Bronchial epithelial cell (primary cell): Measurements from ENCODE around the gene CYB561A3. TPM values are rescaled to one million over a fixed set of nuclear protein-coding genes. Genes with fewer than 3 reads are reported as not detected.
A peak's percentile ranks its signal among the peaks of the same experiment; 100 is the strongest.

ENCODE experiments used
- DNase-seq: peaks from one replicate; pipeline ENCODE4 v3.0.0-alpha.2; 2010; ENCODE audit warnings: low read depth
- FAIRE-seq: peaks from 2 replicates; lab custom pipeline; 2011; peaks lifted over from hg19 to GRCh38; lab: Jason Lieb, UNC
- H3K27me3 ChIP-seq: 2 replicates; pipeline ENCODE4 v1.5.1; 2011; ENCODE audit warnings: low read length; ENCODE audit not compliant: control insufficient read depth, insufficient read depth
- H3K36me3 ChIP-seq: 2 replicates; pipeline ENCODE4 v1.5.1; 2011; ENCODE audit warnings: low read length; ENCODE audit not compliant: control insufficient read depth, insufficient read depth
- H3K4me3 ChIP-seq: 2 replicates; pipeline ENCODE4 v1.5.1; 2011; ENCODE audit warnings: mild to moderate bottlenecking, low read depth, low read length, control low read depth
- total RNA-seq: library from RNA; depleted of rRNA; stranded (reverse); fragments of >200 nt; gene quantifications from 2 replicates; pipeline ENCODE4 v1.2.1, GENCODE V29; 2014
- TF ChIP-seq, protein P1 (sequence below): IDR thresholded peaks from 2 replicates; pipeline ENCODE4 v1.5.1; 2011; ENCODE audit warnings: mild to moderate bottlenecking, moderate library complexity, low read length, control low read depth, inconsistent platforms; ENCODE audit not compliant: insufficient read depth, severe bottlenecking

Gene CYB561A3
- total RNA-seq, 1 donor from 2014 or later: 30.8 TPM

DNA sequence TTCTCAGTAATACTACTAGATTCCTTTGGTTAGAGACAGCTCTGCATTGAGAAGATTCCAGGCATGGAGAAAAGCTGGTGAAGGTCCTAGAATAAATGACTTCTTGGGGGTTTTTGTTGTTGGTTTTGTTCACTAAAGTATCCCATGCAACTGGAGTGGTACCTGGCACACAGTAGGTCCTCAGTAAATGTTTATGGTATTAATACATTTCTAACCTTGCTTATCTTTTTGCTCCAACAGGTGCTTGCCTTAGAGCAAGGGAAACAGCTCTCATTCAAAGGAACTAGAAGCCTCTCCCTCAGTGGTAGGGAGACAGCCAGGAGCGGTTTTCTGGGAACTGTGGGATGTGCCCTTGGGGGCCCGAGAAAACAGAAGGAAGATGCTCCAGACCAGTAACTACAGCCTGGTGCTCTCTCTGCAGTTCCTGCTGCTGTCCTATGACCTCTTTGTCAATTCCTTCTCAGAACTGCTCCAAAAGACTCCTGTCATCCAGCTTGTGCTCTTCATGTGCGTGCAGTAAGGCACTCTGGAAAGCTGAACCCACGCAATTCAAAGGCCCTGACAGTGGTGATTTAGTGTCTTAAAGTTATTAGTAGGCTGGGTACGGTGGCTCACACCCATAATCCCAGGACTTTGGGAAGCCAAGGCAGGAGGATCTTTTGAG, 2.5 kb upstream of the CYB561A3 start:
- Histone ChIP-seq H3K36me3 (peaks cover 18% of the 10 kb centered on the region), H3K4me3 (no peak overlapping the region), H3K27me3 (no peaks in the 10 kb centered on the region)
- no peak for DNase-seq
- TF ChIP-seq, protein P1, sequence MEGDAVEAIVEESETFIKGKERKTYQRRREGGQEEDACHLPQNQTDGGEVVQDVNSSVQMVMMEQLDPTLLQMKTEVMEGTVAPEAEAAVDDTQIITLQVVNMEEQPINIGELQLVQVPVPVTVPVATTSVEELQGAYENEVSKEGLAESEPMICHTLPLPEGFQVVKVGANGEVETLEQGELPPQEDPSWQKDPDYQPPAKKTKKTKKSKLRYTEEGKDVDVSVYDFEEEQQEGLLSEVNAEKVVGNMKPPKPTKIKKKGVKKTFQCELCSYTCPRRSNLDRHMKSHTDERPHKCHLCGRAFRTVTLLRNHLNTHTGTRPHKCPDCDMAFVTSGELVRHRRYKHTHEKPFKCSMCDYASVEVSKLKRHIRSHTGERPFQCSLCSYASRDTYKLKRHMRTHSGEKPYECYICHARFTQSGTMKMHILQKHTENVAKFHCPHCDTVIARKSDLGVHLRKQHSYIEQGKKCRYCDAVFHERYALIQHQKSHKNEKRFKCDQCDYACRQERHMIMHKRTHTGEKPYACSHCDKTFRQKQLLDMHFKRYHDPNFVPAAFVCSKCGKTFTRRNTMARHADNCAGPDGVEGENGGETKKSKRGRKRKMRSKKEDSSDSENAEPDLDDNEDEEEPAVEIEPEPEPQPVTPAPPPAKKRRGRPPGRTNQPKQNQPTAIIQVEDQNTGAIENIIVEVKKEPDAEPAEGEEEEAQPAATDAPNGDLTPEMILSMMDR: no peak
- FAIRE-seq: no peak

DNA sequence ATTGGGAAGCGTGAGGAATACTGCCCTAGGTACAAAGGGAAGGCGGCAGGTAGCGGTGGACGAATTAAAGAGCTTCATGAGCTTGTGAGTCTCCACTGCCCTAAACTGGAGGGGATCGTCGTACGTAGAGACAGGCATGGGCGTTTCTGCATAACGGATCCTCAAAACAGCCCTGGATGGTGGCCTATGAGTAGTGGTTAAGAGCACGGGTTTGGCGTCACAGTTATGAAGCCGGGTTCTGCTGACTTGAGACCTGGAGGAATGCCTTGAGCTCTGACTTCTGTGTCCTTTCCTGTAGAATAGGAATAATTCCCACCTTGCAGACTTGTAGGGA, 827 bp upstream of the CYB561A3 start:
- no peaks in the 10 kb centered on the region for H3K27me3 ChIP-seq
- DNase-seq: no peak
- FAIRE-seq: no peak
- TF ChIP-seq, protein P1: no peak
- peak overlapping the region; percentile 91 for H3K4me3 ChIP-seq
- H3K36me3 ChIP-seq: peaks cover 10% of the 10 kb centered on the region

DNA sequence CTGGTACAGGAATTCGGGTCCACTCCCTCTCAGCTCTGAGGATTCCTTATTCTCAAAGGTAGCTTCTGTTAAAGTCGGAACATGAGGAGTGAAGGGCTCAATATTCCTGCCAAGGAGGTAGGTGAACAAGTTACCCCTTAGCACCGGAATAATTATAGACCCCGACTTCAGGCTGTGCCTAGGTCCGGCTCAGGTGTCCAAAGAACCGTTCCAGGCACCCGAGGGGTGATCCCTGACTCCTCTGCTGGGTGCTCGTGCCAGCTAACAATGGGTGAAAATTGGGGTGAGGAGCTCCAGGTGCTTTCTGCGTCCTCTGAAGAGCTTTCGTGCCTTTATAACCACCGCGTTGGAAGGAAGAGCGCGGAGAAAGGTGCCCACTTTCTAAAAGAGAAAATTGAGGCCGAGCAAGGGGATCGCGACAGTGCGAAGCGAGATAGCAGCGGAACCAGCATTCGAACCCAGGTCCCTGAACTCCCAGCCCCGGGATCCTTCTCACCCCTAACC, 393 bp downstream of the CYB561A3 start:
- H3K27me3 ChIP-seq: no peaks in the 10 kb centered on the region
- peak overlapping the region; percentile 91 for H3K4me3 ChIP-seq
- peaks cover 11% of the 10 kb centered on the region for H3K36me3 ChIP-seq
- TF ChIP-seq, protein P1: no peak
- DNase-seq (no peak), FAIRE-seq (no peak)

DNA sequence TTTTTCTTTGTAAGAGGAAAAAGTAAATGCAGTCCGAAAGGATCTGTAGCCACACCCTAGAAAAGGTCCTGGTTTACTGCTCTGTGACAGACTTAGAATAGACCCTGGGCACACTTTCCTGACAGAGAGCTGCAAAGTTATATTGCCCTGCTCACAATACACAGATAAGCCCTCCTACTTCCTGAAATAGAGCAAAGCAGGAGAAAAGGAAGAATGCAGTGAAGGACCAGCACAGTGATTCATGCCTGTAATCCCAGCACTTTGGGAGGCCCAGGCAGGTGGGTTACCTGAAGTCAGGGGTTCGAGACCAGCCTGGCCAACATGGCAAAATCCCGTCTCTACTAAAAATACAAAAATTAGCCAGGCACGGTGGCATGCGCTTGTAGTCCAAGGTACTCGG, 2.2 kb downstream of the CYB561A3 start:
- no peak for FAIRE-seq
- TF ChIP-seq, protein P1: no peak
- no peaks in the 10 kb centered on the region for H3K27me3 ChIP-seq
- H3K4me3 ChIP-seq: no peak overlapping the region
- no peak for DNase-seq
- peaks cover 11% of the 10 kb centered on the region for H3K36me3 ChIP-seq

DNA sequence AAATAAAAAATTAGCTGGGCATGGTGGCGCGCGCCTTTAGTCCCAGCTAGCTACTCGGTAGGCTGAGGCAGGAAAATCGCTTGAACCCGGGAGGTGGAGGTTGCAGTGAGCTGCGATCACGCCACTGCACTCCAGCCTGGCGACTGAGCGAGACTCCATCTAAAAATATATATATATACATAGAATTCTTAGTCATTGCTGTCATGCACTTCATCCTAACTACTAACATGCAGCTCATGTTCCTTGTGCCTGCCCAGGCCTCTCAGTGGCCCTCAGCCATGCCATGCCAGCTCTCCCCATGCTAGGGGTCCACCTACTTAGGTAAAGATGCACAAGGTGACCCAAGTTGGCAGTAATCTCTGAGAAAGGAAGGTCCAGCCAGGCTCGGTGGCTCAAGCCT, 3.1 kb downstream of the CYB561A3 start:
- FAIRE-seq: no peak
- Histone ChIP-seq H3K4me3 (no peak overlapping the region), H3K27me3 (no peaks in the 10 kb centered on the region), H3K36me3 (peaks cover 8% of the 10 kb centered on the region)
- no peak for DNase-seq
- TF ChIP-seq, protein P1: no peak

DNA sequence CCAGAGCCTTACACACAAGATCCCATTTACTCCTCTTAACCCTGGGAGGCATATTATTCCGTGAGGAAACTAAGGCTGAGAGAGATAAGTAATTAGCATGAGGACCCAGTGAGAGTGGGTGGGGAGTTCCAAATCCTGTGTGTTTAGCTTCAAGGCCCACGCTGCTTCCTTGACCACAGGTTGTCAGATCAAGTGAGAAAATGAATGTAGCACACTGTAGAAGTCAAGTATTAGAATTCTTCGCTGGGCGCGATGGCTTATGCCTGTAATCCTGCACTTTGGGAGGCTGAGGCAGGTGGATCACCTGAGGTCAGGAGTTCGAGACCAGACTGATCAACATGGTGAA, 3.8 kb downstream of the CYB561A3 start:
- Histone ChIP-seq H3K27me3 (no peaks in the 10 kb centered on the region), H3K36me3 (peaks cover 10% of the 10 kb centered on the region), H3K4me3 (no peak overlapping the region)
- DNase-seq (no peak), FAIRE-seq (no peak)
- TF ChIP-seq, protein P1: no peak
